Uterus (tissue), 4 donors: ENCODE data around the gene MSRB3. TPM values are rescaled to one million over a fixed set of nuclear protein-coding genes. Genes with fewer than 3 reads are reported as not detected.

Source experiments
- DNase-seq, 2 donors: peaks; one replicate each; pipeline ENCODE4 v3.0.0-alpha.2; 2019 to 2020
- H3K27ac ChIP-seq, 2 donors: fragments of 200-600 bp; sonication (generic); 1 replicate in 1 of 2; 2 replicates in 1 of 2; pipeline ENCODE4 v1.5.1; 2016 to 2018
- H3K27me3 ChIP-seq, 2 donors: fragments of 200-600 bp; sonication (generic); one replicate each; pipeline ENCODE4 v1.5.1; 2018 to 2019; ENCODE audit warnings: control low read depth in 1 of 2
- H3K36me3 ChIP-seq, 2 donors: fragments of 200-600 bp; sonication (generic); one replicate each; pipeline ENCODE4 v1.5.1; 2019; ENCODE audit warnings: control low read depth in 1 of 2
- H3K4me1 ChIP-seq, 2 donors: fragments of 200-600 bp; sonication (generic); one replicate each; pipeline ENCODE4 v1.5.1; 2018 to 2019; ENCODE audit warnings: control low read depth in 1 of 2
- H3K4me3 ChIP-seq, 2 donors: fragments of 200-600 bp; sonication (generic); 1 replicate in 1 of 2; 2 replicates in 1 of 2; pipeline ENCODE4 v1.5.1; 2018 to 2019; ENCODE audit warnings: mild to moderate bottlenecking in 1 of 2
- H3K9me3 ChIP-seq, 2 donors: fragments of 200-600 bp; sonication (generic); one replicate each; pipeline ENCODE4 v1.5.1; 2019; ENCODE audit warnings: control low read depth in 1 of 2
- CTCF ChIP-seq, 4 experiments: fragments of 200-600 bp in 2 of 4; fragments of 450-650 bp in 2 of 4; sonication (generic) in 2 of 4; IDR thresholded peaks; one replicate each; pipeline ENCODE4 v1.5.1; 2016 to 2019; ENCODE audit warnings: antibody characterized with exemption in 4 of 4, mild to moderate bottlenecking in 2 of 4, moderate library complexity in 1 of 4
- POLR2A ChIP-seq, 2 donors: fragments of 450-650 bp; IDR thresholded peaks; one replicate each; pipeline ENCODE4 v1.6.1; 2016; ENCODE audit warnings: antibody characterized with exemption in 2 of 2, mild to moderate bottlenecking in 1 of 2, moderate library complexity in 1 of 2
- intact Hi-C: fragments of 100-400 bp; cut with DNase I; formaldehyde crosslinking; loops from one replicate; pipeline ENCODE4 v1.15.1; 2023; ENCODE audit warnings: low total_unique reads
- total RNA-seq, 4 donors: library from RNA; depleted of rRNA in 3 of 4; stranded (reverse); fragments of >200 nt in 3 of 4; gene quantifications; one replicate each; pipeline versions ENCODE4 v1.1.0 to v1.2.4, GENCODE V29; 2014 to 2023
- donor health status: DM: yes; HTN: yes; CAD: no.

The MSRB3 gene
- total RNA-seq, 4 donors from 2014 or later: 53.8 to 126 (median 95.2) TPM

- peaks cover 0 to 7% of the 10 kb centered on the region in 2 donors for H3K4me1 ChIP-seq
- TF ChIP-seq POLR2A (IDR thresholded peaks at IDR 0.05) (no peak), CTCF (IDR thresholded peaks at IDR 0.05) (no peak)
- DNase-seq: no peak
- no peak overlapping the region for H3K27ac ChIP-seq
- no peaks in the 10 kb centered on the region for H3K9me3 ChIP-seq
- no peaks in the 10 kb centered on the region for H3K27me3 ChIP-seq
- intact Hi-C loops: no loop called here
- no peak overlapping the region for H3K4me3 ChIP-seq
- H3K36me3 ChIP-seq: no peaks in the 10 kb centered on the region
Observed at GRCh38 chr12:65287426-65287825, 8.9 kb downstream of the MSRB3 start.

GRCh38 chr12:65292241-65292640 is 13.8 kb downstream of the MSRB3 start:
- Histone ChIP-seq H3K27me3 (no peaks in the 10 kb centered on the region), H3K27ac (no peak overlapping the region), H3K4me1 (no peaks in the 10 kb centered on the region), H3K9me3 (no peaks in the 10 kb centered on the region), H3K4me3 (no peak overlapping the region), H3K36me3 (no peaks in the 10 kb centered on the region)
- intact Hi-C loops: no loop called here
- TF ChIP-seq CTCF (IDR thresholded peaks at IDR 0.05): no peak
- no peak for TF ChIP-seq POLR2A (IDR thresholded peaks at IDR 0.05)
- DNase-seq: no peak

GRCh38 chr12:65293735-65294134 is 15.3 kb downstream of the MSRB3 start:
- Histone ChIP-seq H3K4me1 (no peaks in the 10 kb centered on the region), H3K27me3 (no peaks in the 10 kb centered on the region), H3K9me3 (no peaks in the 10 kb centered on the region), H3K27ac (no peak overlapping the region), H3K36me3 (no peaks in the 10 kb centered on the region), H3K4me3 (no peak overlapping the region)
- intact Hi-C loops: no loop called here
- TF ChIP-seq CTCF (IDR thresholded peaks at IDR 0.05) (no peak), POLR2A (IDR thresholded peaks at IDR 0.05) (no peak)
- no peak for DNase-seq

GRCh38 chr12:65294641-65295262 is 16.3 kb downstream of the MSRB3 start:
- H3K27ac ChIP-seq: no peak overlapping the region
- H3K9me3 ChIP-seq: no peaks in the 10 kb centered on the region
- DNase-seq: no peak
- intact Hi-C loops: no loop called here
- no peaks in the 10 kb centered on the region for H3K27me3 ChIP-seq
- H3K4me1 ChIP-seq: no peaks in the 10 kb centered on the region
- H3K4me3 ChIP-seq: no peak overlapping the region
- H3K36me3 ChIP-seq: no peaks in the 10 kb centered on the region
- TF ChIP-seq POLR2A (IDR thresholded peaks at IDR 0.05) (no peak), CTCF (IDR thresholded peaks at IDR 0.05) (no peak)

- TF ChIP-seq CTCF (IDR thresholded peaks at IDR 0.05): no peak
- no peak for TF ChIP-seq POLR2A (IDR thresholded peaks at IDR 0.05)
- Histone ChIP-seq H3K27ac (no peak overlapping the region), H3K36me3 (no peaks in the 10 kb centered on the region), H3K9me3 (no peaks in the 10 kb centered on the region), H3K4me3 (no peak overlapping the region), H3K27me3 (no peaks in the 10 kb centered on the region), H3K4me1 (no peaks in the 10 kb centered on the region)
- intact Hi-C loops: no loop called here
- DNase-seq: no peak
Observed at GRCh38 chr12:65296508-65297265, 18.2 kb downstream of the MSRB3 start.
